ENCODE data around the gene PKD2.

DNA sequence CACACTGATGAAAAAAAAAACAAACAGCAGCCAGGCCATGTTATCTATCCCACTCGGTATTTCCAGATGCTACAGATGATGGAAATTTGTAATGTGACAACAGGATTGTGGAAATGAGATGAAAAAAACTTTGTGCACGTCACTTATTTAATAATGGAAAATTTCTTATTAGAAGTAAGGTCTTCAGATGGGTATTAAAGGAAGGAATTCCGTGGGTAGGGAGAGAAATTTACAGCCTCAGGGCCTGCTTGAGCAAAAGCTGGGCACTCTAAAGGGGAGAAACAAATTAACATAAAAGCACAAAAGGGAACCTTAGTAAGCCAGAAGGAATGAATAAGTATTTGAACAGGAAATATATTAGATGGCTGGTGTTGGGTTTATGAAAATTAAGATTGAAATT, 4.2 kb upstream of the PKD2 start:
- TF ChIP-seq EP300 (IDR thresholded peaks at IDR 0.05) (no peak), POLR2AphosphoS5 (IDR thresholded peaks at IDR 0.05) (no peak)
- TF ChIP-seq, protein P1, sequence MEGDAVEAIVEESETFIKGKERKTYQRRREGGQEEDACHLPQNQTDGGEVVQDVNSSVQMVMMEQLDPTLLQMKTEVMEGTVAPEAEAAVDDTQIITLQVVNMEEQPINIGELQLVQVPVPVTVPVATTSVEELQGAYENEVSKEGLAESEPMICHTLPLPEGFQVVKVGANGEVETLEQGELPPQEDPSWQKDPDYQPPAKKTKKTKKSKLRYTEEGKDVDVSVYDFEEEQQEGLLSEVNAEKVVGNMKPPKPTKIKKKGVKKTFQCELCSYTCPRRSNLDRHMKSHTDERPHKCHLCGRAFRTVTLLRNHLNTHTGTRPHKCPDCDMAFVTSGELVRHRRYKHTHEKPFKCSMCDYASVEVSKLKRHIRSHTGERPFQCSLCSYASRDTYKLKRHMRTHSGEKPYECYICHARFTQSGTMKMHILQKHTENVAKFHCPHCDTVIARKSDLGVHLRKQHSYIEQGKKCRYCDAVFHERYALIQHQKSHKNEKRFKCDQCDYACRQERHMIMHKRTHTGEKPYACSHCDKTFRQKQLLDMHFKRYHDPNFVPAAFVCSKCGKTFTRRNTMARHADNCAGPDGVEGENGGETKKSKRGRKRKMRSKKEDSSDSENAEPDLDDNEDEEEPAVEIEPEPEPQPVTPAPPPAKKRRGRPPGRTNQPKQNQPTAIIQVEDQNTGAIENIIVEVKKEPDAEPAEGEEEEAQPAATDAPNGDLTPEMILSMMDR (IDR thresholded peaks at IDR 0.05) = no peak
